ENCODE measurements around the gene IMMP2L. TPM values are rescaled to one million over a fixed set of nuclear protein-coding genes. Genes with fewer than 3 reads are reported as not detected.

Gene IMMP2L
- total RNA-seq, 2 experiments from 2014 or later: 8.9 to 18.7 TPM

- Histone ChIP-seq H3K4me3 (ENCODE audit: low read length) (no peak overlapping the region), H3K9me3 (ENCODE audit: control insufficient read depth in 1 of 2, insufficient read depth in 1 of 2, low read length in 2 of 2) (no peaks in the 10 kb centered on the region), H3K4me1 (ENCODE audit: insufficient read depth, low read length) (no peaks in the 10 kb centered on the region), H3K36me3 (ENCODE audit: insufficient read depth, low read length) (no peaks in the 10 kb centered on the region), H3K27ac (ENCODE audit: low read depth in 1 of 2, low read length in 2 of 2) (no peak overlapping the region), H3K27me3 (ENCODE audit: control insufficient read depth in 1 of 2, insufficient read depth in 2 of 2, low read length in 2 of 2) (no peaks in the 10 kb centered on the region)
- Mint-ChIP-seq H3K9me3 (no peaks in the 10 kb centered on the region), H3K36me3 (ENCODE audit: low read depth) (peaks cover 7% of the 10 kb centered on the region), H3K27me3 (no peaks in the 10 kb centered on the region), H3K4me1 (ENCODE audit: low read depth) (no peaks in the 10 kb centered on the region), H3K4me3 (no peak overlapping the region), H3K27ac (no peak overlapping the region)
- DNase-seq (no peak), ATAC-seq (ENCODE audit: poor library complexity) (no peak)
- ChIA-PET POLR2A (no interaction called here), CTCF (no interaction called here)
- no peak for TF ChIP-seq CTCF (IDR thresholded peaks at IDR 0.05)
- intact Hi-C loops (cut with DNase I, micrococcal nuclease): no loop called here
Observed at GRCh38 chr7:111381590-111381989, 180.7 kb downstream of the IMMP2L start.

- H3K9me3 ChIP-seq (ENCODE audit: control insufficient read depth in 1 of 2, insufficient read depth in 1 of 2, low read length in 2 of 2): no peaks in the 10 kb centered on the region
- no peak for DNase-seq
- Mint-ChIP-seq H3K4me3 (no peak overlapping the region), H3K36me3 (ENCODE audit: low read depth) (peaks cover 4% of the 10 kb centered on the region), H3K27me3 (no peaks in the 10 kb centered on the region), H3K9me3 (no peaks in the 10 kb centered on the region), H3K27ac (no peak overlapping the region), H3K4me1 (ENCODE audit: low read depth) (no peaks in the 10 kb centered on the region)
- no peak overlapping the region for H3K27ac ChIP-seq (ENCODE audit: low read depth in 1 of 2, low read length in 2 of 2)
- ChIA-PET CTCF (no interaction called here), POLR2A (no interaction called here)
- ATAC-seq (ENCODE audit: poor library complexity): no peak
- intact Hi-C loops (cut with DNase I, micrococcal nuclease): no loop called here
- no peak overlapping the region for H3K4me3 ChIP-seq (ENCODE audit: low read length)
- no peaks in the 10 kb centered on the region for H3K27me3 ChIP-seq (ENCODE audit: control insufficient read depth in 1 of 2, insufficient read depth in 2 of 2, low read length in 2 of 2)
- no peaks in the 10 kb centered on the region for H3K4me1 ChIP-seq (ENCODE audit: insufficient read depth, low read length)
- TF ChIP-seq CTCF (IDR thresholded peaks at IDR 0.05): no peak
- no peaks in the 10 kb centered on the region for H3K36me3 ChIP-seq (ENCODE audit: insufficient read depth, low read length)
Observed at GRCh38 chr7:111380945-111381344, 181.3 kb downstream of the IMMP2L start.

- Histone ChIP-seq H3K4me1 (ENCODE audit: insufficient read depth, low read length) (no peaks in the 10 kb centered on the region), H3K36me3 (ENCODE audit: insufficient read depth, low read length) (no peaks in the 10 kb centered on the region), H3K4me3 (ENCODE audit: low read length) (no peak overlapping the region), H3K27ac (ENCODE audit: low read depth in 1 of 2, low read length in 2 of 2) (no peak overlapping the region), H3K9me3 (ENCODE audit: control insufficient read depth in 1 of 2, insufficient read depth in 1 of 2, low read length in 2 of 2) (no peaks in the 10 kb centered on the region), H3K27me3 (ENCODE audit: control insufficient read depth in 1 of 2, insufficient read depth in 2 of 2, low read length in 2 of 2) (no peaks in the 10 kb centered on the region)
- intact Hi-C loops (cut with DNase I, micrococcal nuclease): no loop called here
- no peaks in the 10 kb centered on the region for H3K9me3 Mint-ChIP-seq
- ATAC-seq (ENCODE audit: poor library complexity) (no peak), DNase-seq (no peak)
- POLR2A ChIA-PET: no interaction called here
- peaks cover 4% of the 10 kb centered on the region for H3K36me3 Mint-ChIP-seq (ENCODE audit: low read depth)
- CTCF ChIA-PET: no interaction called here
- no peak overlapping the region for H3K27ac Mint-ChIP-seq
- no peak for TF ChIP-seq CTCF (IDR thresholded peaks at IDR 0.05)
- no peak overlapping the region for H3K4me3 Mint-ChIP-seq
- no peaks in the 10 kb centered on the region for H3K27me3 Mint-ChIP-seq
- no peaks in the 10 kb centered on the region for H3K4me1 Mint-ChIP-seq (ENCODE audit: low read depth)
Observed at GRCh38 chr7:111374027-111374426, 188.3 kb downstream of the IMMP2L start.
